Transverse colon (tissue), 4 donors: Measurements from ENCODE around the gene ASXL2. TPM values are rescaled to one million over a fixed set of nuclear protein-coding genes. Genes with fewer than 3 reads are reported as not detected.

Experiments
- DNase-seq: peaks from one replicate; pipeline ENCODE4 v3.0.0-alpha.2; 2019
- H3K27ac ChIP-seq, 4 donors: fragments of 200-600 bp; sonication (generic); 2 replicates each; pipeline ENCODE4 v1.5.1; 2016 to 2018; ENCODE audit warnings: inconsistent platforms in 4 of 4
- H3K27me3 ChIP-seq: fragments of 200-600 bp; sonication (generic); 2 replicates; pipeline ENCODE4 v1.5.1; 2017; ENCODE audit warnings: inconsistent platforms
- H3K36me3 ChIP-seq, 4 donors: fragments of 200-600 bp; sonication (generic); 2 replicates each; pipeline ENCODE4 v1.5.1; 2017 to 2019; ENCODE audit warnings: inconsistent platforms in 4 of 4
- H3K4me1 ChIP-seq, 4 donors: fragments of 200-600 bp; sonication (generic); 2 replicates each; pipeline ENCODE4 v1.5.1; 2017 to 2020; ENCODE audit warnings: inconsistent platforms in 4 of 4
- H3K4me3 ChIP-seq, 4 donors: fragments of 200-600 bp; sonication (generic); 1 replicate in 1 of 4; 2 replicates in 3 of 4; pipeline versions ENCODE4 v1.5.1 to v1.6.1; 2017 to 2019; ENCODE audit warnings: inconsistent platforms in 4 of 4
- H3K9me3 ChIP-seq, 2 donors: fragments of 200-600 bp; sonication (generic); 2 replicates each; pipeline ENCODE4 v1.5.1; 2017 to 2019; ENCODE audit warnings: inconsistent platforms in 2 of 2
- EP300 ChIP-seq: sonication (generic); formaldehyde crosslinking; IDR thresholded peaks from one replicate; pipeline ENCODE4 v1.6.1; 2017; ENCODE audit warnings: antibody characterized with exemption, low read depth
- POLR2A ChIP-seq: fragments of 450-650 bp; IDR thresholded peaks from one replicate; pipeline ENCODE4 v1.6.1; 2016; ENCODE audit warnings: antibody characterized with exemption, mild to moderate bottlenecking, moderate library complexity
- POLR2AphosphoS5 ChIP-seq, 3 donors: sonication (generic); formaldehyde crosslinking; IDR thresholded peaks; one replicate each; pipeline ENCODE4 v1.6.1; 2016; ENCODE audit warnings: antibody characterized with exemption in 3 of 3
- WGBS, 2 donors: methylation state at CpG; one replicate each; pipeline ENCODE4 v1.1.5; 2018; ENCODE audit warnings: low coverage in 1 of 2; 5-methylcytosine and 5-hydroxymethylcytosine counted together
- in situ Hi-C, 4 donors: fragments of 200-750 bp; cut with MboI; loops; one replicate each; pipeline versions ENCODE4 v1.15.0 to v1.15.1; 2017; ENCODE audit warnings: low sequenced_read_pairs in 3 of 4, low pct_ligation_motif_present in 1 of 4, low pct_unique_long_range_greater_than_20kb in 1 of 4
- intact Hi-C: fragments of 100-400 bp; cut with DNase I; formaldehyde crosslinking; loops from one replicate; pipeline ENCODE4 v1.15.1; 2023; ENCODE audit warnings: low total_unique reads
- total RNA-seq, 4 donors: library from RNA; depleted of rRNA; stranded (reverse); fragments of >200 nt; gene quantifications; one replicate each; pipeline ENCODE4 v1.1.0, GENCODE V29; 2016
- TF ChIP-seq, protein P1 (sequence below), 5 experiments: fragments of 200-600 bp in 3 of 5; fragments of 450-650 bp in 2 of 5; sonication (generic) in 3 of 5; IDR thresholded peaks; 1 replicate in 2 of 5; 2 replicates in 3 of 5; pipeline ENCODE4 v1.5.1; 2016 to 2017; ENCODE audit warnings: antibody characterized with exemption in 5 of 5, inconsistent platforms in 3 of 5, mild to moderate bottlenecking in 2 of 5, moderate library complexity in 1 of 5

ASXL2 gene
- total RNA-seq, 4 donors from 2014 or later, result 17.3 to 36.6 (median 23.3) TPM

DNA sequence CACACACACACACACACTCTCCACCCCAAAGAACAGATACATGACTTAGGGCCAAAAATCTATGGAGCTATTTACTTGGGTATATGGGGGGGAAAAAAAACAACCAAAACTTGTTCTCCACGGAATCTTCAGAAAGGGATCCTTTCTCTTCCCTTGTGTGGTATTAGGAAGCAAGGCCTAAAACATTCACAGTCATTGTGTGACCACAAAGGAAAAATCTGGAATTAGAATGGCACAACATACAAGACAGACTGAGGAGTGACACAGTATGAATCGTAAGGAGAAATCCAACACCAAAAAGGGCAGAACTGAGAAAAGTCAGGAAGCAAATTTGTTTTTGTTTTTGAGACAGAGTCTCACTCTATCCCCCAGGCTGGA lies 70.3 kb downstream of the ASXL2 start:
- H3K9me3 ChIP-seq, result no peaks in the 10 kb centered on the region
- WGBS, 2 donors, result 87 to 94% methylated on average over 2 of the region's 2 CpGs
- no peaks in the 10 kb centered on the region for H3K4me1 ChIP-seq
- intact Hi-C loops (no loop called here), in situ Hi-C loops (no loop called here)
- H3K27me3 ChIP-seq, result no peaks in the 10 kb centered on the region
- H3K36me3 ChIP-seq, result peaks cover 0 to 18% (median 5%) of the 10 kb centered on the region in 4 donors
- no peak for DNase-seq
- H3K4me3 ChIP-seq, result no peak overlapping the region
- TF ChIP-seq, protein P1, sequence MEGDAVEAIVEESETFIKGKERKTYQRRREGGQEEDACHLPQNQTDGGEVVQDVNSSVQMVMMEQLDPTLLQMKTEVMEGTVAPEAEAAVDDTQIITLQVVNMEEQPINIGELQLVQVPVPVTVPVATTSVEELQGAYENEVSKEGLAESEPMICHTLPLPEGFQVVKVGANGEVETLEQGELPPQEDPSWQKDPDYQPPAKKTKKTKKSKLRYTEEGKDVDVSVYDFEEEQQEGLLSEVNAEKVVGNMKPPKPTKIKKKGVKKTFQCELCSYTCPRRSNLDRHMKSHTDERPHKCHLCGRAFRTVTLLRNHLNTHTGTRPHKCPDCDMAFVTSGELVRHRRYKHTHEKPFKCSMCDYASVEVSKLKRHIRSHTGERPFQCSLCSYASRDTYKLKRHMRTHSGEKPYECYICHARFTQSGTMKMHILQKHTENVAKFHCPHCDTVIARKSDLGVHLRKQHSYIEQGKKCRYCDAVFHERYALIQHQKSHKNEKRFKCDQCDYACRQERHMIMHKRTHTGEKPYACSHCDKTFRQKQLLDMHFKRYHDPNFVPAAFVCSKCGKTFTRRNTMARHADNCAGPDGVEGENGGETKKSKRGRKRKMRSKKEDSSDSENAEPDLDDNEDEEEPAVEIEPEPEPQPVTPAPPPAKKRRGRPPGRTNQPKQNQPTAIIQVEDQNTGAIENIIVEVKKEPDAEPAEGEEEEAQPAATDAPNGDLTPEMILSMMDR (IDR thresholded peaks at IDR 0.05), result no peak
- no peak for TF ChIP-seq EP300
- no peak for TF ChIP-seq POLR2A
- TF ChIP-seq POLR2AphosphoS5 (IDR thresholded peaks at IDR 0.05), result no peak
- H3K27ac ChIP-seq, result no peak overlapping the region

DNA sequence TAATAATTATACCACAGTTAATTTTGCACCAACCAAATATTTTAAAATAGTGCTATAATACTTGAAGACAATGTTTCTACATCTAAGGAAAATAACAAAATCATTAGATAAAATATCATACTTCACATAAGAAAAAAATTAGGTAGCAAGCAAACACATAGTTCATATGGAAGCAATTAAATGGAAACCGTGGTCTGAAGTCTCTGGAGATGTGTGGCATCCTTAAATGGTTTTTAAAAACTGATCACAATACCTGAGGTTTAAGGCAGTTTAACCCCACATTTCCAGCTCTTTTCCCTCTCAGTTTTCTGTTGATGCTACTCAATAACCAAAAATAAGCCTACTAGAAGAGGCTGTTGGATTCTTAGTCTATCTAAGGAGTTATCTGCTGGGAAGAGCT lies 71.3 kb downstream of the ASXL2 start:
- no peak for DNase-seq
- H3K27ac ChIP-seq, result no peak overlapping the region
- intact Hi-C loops, result no loop called here
- no peaks in the 10 kb centered on the region for H3K4me1 ChIP-seq
- H3K9me3 ChIP-seq, result no peaks in the 10 kb centered on the region
- H3K27me3 ChIP-seq, result no peaks in the 10 kb centered on the region
- 87 to 100% methylated on average over 1 of the region's 1 CpG for WGBS, 2 donors
- no peak for TF ChIP-seq EP300
- in situ Hi-C loops, result no loop called here
- H3K36me3 ChIP-seq, result peaks cover 0 to 18% (median 5%) of the 10 kb centered on the region in 4 donors
- no peak overlapping the region for H3K4me3 ChIP-seq

DNA sequence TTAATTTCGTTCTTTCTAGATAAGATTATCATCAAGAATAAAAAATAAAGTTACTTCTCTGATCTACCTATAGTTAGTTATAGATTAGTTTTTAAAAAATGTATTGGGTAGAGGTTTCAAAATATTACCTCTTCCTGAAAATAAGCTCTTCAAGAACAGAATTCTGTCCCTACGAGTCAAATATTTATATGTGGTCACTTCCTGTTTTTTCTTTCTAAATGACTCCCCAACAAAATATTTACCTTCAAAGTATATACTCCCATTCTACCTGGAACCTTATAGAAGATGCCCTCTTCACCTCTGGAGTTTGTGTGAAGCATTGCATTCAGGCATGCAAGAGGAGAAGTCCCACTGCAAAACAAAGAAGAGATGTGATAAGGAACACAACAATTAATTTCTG lies 72.3 kb downstream of the ASXL2 start:
- Histone ChIP-seq H3K27ac (no peak overlapping the region), H3K36me3 (peaks cover 0 to 18% (median 5%) of the 10 kb centered on the region in 4 donors), H3K4me1 (no peaks in the 10 kb centered on the region), H3K4me3 (no peak overlapping the region), H3K27me3 (no peaks in the 10 kb centered on the region), H3K9me3 (no peaks in the 10 kb centered on the region)
- 63 to 75% methylated on average over 2 of the region's 2 CpGs for WGBS, 2 donors
- intact Hi-C loops (no loop called here), in situ Hi-C loops (no loop called here)
- no peak for TF ChIP-seq POLR2A
- TF ChIP-seq POLR2AphosphoS5 (IDR thresholded peaks at IDR 0.05), result no peak
- no peak for TF ChIP-seq EP300
- TF ChIP-seq, protein P1 (IDR thresholded peaks at IDR 0.05), result no peak
- DNase-seq, result no peak

DNA sequence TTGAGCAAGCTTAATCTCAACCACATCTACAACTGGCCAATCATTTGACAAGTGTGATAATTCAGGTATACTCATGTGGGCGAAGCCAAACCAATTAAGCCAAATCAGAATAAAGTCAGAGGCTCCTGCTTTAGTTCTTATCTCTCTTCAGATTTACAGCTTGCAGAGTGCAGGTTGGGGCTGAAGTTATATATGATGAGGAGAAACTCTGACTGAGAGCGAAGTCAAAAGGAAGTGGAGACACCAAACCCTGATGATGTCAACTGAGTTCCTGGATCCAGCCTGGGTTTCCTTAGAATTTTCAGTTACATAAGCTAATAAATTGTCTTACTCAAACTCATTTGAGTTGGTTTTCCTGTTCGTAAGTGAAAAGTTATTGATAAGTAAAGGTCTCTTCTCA lies 73.9 kb downstream of the ASXL2 start:
- peaks cover 0 to 18% (median 5%) of the 10 kb centered on the region in 4 donors for H3K36me3 ChIP-seq
- in situ Hi-C loops, result no loop called here
- H3K4me3 ChIP-seq, result no peak overlapping the region
- H3K27me3 ChIP-seq, result no peaks in the 10 kb centered on the region
- intact Hi-C loops, result no loop called here
- DNase-seq, result no peak
- H3K27ac ChIP-seq, result no peak overlapping the region
- TF ChIP-seq POLR2A, result no peak
- no peak for TF ChIP-seq POLR2AphosphoS5 (IDR thresholded peaks at IDR 0.05)
- TF ChIP-seq EP300, result no peak
- TF ChIP-seq, protein P1 (IDR thresholded peaks at IDR 0.05), result no peak
- peaks cover 0 to 2% (median 0%) of the 10 kb centered on the region in 4 donors for H3K4me1 ChIP-seq
- WGBS, 2 donors, result 76 to 90% methylated on average over 3 of the region's 3 CpGs
- H3K9me3 ChIP-seq, result no peaks in the 10 kb centered on the region

DNA sequence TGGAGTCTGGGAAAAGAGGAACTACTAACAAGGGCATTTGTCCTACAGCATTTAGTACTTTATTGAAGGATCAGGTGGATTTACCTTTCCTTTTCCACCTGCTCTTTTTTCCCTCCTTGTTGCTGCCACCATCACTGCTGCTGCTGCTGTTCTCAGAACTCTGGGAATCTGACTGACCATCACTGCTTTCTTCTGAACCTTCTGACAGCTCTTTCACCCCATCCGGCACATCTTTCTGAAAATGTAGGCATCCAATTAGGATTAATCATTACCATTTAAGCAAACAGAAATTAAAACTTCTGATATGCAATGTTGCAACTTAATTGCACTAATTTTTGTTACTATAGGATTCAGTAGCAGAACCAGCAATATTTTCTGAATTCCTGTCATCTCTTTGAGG lies 79.0 kb downstream of the ASXL2 start:
- H3K36me3 ChIP-seq, result peaks cover 0 to 27% (median 0%) of the 10 kb centered on the region in 4 donors

More for the DNA sequence above, 79.0 kb downstream of the ASXL2 start:
- no peak for TF ChIP-seq POLR2A
- no peak for TF ChIP-seq POLR2AphosphoS5 (IDR thresholded peaks at IDR 0.05)
- Histone ChIP-seq H3K4me1 (peaks cover 0 to 11% (median 0%) of the 10 kb centered on the region in 4 donors), H3K27me3 (no peaks in the 10 kb centered on the region), H3K9me3 (no peaks in the 10 kb centered on the region), H3K27ac (no peak overlapping the region), H3K4me3 (no peak overlapping the region)
- intact Hi-C loops (no loop called here), in situ Hi-C loops (no loop called here)
- DNase-seq, result no peak
- WGBS, 2 donors, result 70 to 84% methylated on average over 1 of the region's 1 CpG
